Measurements from ENCODE around the gene ANKRD7.
"Not testable (repeated sequence)": the region's sequence is repeated elsewhere in the genome, so short reads cannot be mapped to it uniquely, and the experiment has no call there.

Gene ANKRD7

DNA sequence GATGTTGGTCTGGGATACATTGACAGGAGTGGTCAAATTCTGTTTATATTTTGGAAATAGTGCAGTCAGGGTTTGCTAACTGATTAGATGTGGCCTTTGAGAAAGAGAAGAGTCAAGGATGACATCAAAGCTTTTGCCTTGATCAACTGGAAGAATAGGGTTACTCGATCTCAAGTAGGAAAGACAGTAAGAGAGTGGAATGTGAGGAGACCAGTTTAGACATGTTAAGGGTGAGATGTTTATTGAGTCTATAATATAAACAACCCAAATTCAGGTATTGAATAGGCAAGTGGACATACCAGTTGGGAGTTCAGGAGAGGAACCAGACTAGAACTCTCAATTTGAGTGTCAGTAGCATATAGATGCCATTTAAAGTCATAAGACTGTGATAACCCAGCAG, 1.9 kb upstream of the ANKRD7 start:
- no peak for DNase-seq (ENCODE audit: low read depth in 2 of 2)
- TF ChIP-seq, protein P1, sequence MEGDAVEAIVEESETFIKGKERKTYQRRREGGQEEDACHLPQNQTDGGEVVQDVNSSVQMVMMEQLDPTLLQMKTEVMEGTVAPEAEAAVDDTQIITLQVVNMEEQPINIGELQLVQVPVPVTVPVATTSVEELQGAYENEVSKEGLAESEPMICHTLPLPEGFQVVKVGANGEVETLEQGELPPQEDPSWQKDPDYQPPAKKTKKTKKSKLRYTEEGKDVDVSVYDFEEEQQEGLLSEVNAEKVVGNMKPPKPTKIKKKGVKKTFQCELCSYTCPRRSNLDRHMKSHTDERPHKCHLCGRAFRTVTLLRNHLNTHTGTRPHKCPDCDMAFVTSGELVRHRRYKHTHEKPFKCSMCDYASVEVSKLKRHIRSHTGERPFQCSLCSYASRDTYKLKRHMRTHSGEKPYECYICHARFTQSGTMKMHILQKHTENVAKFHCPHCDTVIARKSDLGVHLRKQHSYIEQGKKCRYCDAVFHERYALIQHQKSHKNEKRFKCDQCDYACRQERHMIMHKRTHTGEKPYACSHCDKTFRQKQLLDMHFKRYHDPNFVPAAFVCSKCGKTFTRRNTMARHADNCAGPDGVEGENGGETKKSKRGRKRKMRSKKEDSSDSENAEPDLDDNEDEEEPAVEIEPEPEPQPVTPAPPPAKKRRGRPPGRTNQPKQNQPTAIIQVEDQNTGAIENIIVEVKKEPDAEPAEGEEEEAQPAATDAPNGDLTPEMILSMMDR (IDR thresholded peaks at IDR 0.05; ENCODE audit: low read depth, low read length): no peak
- no peak overlapping the region for H3K4me3 ChIP-seq (replicated peaks in 1 of 2; ENCODE audit: low read depth in 2 of 2, low read length in 2 of 2)

DNA sequence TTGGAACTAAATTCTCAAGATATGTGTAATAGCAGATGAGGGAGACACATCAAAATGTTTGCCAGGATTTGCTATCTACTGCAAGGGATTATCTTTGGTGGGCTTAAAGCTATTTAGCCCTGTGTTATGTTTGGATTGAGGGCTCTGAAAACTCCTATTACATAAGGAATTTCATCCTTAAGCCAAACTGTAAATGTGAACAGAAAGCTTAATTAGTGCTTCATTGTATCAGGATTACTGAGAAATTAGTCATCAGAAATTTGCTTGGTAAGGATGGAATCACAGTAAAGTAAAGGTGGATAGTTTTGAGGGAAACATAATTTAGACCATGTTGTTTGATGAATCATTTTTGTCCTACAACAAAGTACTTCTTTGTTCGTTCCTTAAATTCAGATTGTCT, 8.3 kb downstream of the ANKRD7 start:
- H3K4me3 ChIP-seq (replicated peaks in 1 of 2; ENCODE audit: low read depth in 2 of 2, low read length in 2 of 2): no peak overlapping the region
- TF ChIP-seq, protein P1 (IDR thresholded peaks at IDR 0.05; ENCODE audit: low read depth, low read length): no peak
- DNase-seq (ENCODE audit: low read depth in 2 of 2): no peak

DNA sequence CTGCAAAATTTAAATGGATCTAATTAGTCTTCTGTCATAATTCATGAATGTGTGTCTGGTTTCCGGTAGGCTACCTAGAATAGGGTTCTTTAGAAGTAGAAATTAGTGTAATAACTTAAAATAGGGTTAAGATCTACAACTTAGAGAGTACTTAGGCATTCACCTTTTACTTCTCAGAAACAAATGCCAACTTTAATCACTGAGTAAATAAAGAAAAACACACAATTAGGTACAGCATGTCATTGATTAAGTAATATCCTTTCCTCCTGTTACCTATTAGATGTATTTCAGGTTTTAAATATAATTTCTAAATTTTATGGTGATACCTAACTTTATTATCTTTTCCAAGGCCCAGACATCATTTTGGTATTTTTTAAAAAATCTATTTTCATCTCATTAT, 9.3 kb downstream of the ANKRD7 start:
- TF ChIP-seq, protein P1 (IDR thresholded peaks at IDR 0.05; ENCODE audit: low read depth, low read length): no peak
- H3K4me3 ChIP-seq (replicated peaks in 1 of 2; ENCODE audit: low read depth in 2 of 2, low read length in 2 of 2): no peak overlapping the region
- no peak for DNase-seq (ENCODE audit: low read depth in 2 of 2)

DNA sequence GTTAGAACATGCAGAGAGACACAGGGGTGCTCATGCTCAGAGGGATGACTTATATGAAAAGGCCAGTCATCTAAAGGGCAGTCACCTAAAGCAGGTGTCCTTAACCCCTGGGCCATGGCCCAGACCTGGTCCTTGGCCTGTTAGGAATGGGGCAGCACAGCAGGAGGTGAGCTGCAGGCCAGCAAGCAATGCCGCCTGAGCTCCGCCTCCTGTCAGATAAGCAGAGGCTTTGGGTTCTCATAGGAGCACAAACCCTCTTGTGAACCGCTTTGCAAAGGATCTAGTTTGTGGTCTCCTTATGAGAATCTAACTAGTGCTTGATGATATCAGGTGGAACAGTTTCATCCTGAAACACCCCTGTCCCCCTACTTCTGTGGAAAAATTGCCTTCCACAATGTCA, 14.5 kb downstream of the ANKRD7 start:
- H3K4me3 ChIP-seq (replicated peaks in 1 of 2; ENCODE audit: low read depth in 2 of 2, low read length in 2 of 2): no peak overlapping the region
- TF ChIP-seq, protein P1 (IDR thresholded peaks at IDR 0.05; ENCODE audit: low read depth, low read length): no peak
- no peak for DNase-seq (ENCODE audit: low read depth in 2 of 2)

DNA sequence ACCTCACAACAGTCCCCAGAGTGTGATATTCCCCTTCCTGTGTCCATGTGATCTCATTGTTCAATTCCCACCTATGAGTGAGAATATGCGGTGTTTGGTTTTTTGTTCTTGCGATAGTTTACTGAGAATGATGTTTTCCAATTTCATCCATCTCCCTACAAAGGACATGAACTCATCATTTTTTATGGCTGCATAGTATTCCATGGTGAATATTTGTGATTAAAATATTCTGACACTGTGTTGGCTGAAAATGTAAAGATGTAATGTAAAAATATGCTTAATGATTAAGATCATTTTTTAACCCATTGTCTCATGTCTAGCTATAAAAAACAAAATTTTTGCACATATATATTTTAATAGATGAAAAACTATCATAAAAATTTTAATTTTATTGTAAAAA, 15.8 kb downstream of the ANKRD7 start:
- DNase-seq (ENCODE audit: low read depth in 2 of 2); H3K4me3 ChIP-seq (replicated peaks in 1 of 2; ENCODE audit: low read depth in 2 of 2, low read length in 2 of 2): not testable (repeated sequence)

DNA sequence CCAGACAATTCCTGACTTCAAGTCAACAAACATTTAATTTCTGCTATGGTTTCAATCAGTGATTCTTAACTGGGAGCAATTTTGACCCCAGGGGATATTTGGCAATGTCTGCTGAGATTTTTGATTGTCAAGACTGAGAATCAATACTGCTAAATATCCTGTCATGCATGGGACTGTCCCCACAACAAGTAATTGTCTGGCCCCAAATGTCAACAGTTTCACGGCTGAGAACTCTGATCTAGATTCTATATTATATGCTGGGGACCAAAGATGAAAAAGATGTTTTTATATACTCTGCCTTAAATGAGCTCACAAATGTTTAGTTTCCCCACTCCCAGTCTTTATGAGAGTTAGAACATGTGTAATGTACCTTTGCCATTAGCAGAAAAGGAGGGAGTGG, 19.2 kb downstream of the ANKRD7 start:
- DNase-seq (ENCODE audit: low read depth in 2 of 2): no peak
- TF ChIP-seq, protein P1 (IDR thresholded peaks at IDR 0.05; ENCODE audit: low read depth, low read length): no peak
- H3K4me3 ChIP-seq (replicated peaks in 1 of 2; ENCODE audit: low read depth in 2 of 2, low read length in 2 of 2): no peak overlapping the region

DNA sequence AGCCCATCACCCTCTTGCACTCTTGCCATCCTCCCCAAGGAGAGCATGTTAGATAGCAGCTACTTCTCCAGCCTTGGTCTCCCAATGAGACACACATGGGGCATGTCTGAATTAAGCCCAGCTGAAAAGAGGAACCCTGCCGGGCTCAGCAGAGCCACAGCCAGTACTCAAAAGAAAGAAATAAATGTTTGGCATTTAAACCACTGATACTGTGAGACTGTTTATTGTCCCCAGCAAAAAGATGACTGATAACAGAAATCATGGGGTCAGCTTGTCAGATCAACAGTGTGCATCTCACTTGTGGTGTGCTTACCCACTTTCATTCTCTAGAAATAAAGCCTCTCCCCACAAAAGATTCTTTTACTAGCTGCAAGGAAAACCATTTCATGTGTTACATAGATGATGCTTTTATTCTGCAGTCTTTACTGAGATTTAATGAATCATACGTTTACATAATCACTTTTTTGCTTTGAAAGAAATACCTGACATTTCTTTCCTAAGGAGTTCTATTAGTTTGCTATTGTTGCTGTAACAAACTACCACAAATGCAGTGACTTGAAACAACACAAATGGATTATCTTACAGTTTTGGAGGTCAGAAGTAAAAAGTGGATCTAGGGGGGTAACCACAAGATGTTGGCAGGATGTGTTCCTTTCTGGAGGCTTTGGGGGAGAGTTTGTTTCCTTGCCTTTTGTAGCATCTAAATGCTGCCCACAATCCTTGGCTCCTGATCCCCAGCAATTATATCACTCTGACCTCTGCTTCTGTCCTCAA, 20.9 kb downstream of the ANKRD7 start:
- TF ChIP-seq, protein P1 (IDR thresholded peaks at IDR 0.05; ENCODE audit: low read depth, low read length): no peak
- DNase-seq (ENCODE audit: low read depth in 2 of 2): no peak

More for the DNA sequence above, 20.9 kb downstream of the ANKRD7 start:
- no peak overlapping the region for H3K4me3 ChIP-seq (replicated peaks in 1 of 2; ENCODE audit: low read depth in 2 of 2, low read length in 2 of 2)

Data from cardiac fibroblast (primary cell).